ENCODE data around the gene ATP11A. TPM values are rescaled to one million over a fixed set of nuclear protein-coding genes. Genes with fewer than 3 reads are reported as not detected.

Gene ATP11A
- total and polyA plus RNA-seq, 2 experiments from 2014 or later, result 12.3 to 52.6 TPM

GRCh38 chr13:112661291-112661690 lies 28.5 kb upstream of the ATP11A start (continued):
- TF ChIP-seq, protein P1, sequence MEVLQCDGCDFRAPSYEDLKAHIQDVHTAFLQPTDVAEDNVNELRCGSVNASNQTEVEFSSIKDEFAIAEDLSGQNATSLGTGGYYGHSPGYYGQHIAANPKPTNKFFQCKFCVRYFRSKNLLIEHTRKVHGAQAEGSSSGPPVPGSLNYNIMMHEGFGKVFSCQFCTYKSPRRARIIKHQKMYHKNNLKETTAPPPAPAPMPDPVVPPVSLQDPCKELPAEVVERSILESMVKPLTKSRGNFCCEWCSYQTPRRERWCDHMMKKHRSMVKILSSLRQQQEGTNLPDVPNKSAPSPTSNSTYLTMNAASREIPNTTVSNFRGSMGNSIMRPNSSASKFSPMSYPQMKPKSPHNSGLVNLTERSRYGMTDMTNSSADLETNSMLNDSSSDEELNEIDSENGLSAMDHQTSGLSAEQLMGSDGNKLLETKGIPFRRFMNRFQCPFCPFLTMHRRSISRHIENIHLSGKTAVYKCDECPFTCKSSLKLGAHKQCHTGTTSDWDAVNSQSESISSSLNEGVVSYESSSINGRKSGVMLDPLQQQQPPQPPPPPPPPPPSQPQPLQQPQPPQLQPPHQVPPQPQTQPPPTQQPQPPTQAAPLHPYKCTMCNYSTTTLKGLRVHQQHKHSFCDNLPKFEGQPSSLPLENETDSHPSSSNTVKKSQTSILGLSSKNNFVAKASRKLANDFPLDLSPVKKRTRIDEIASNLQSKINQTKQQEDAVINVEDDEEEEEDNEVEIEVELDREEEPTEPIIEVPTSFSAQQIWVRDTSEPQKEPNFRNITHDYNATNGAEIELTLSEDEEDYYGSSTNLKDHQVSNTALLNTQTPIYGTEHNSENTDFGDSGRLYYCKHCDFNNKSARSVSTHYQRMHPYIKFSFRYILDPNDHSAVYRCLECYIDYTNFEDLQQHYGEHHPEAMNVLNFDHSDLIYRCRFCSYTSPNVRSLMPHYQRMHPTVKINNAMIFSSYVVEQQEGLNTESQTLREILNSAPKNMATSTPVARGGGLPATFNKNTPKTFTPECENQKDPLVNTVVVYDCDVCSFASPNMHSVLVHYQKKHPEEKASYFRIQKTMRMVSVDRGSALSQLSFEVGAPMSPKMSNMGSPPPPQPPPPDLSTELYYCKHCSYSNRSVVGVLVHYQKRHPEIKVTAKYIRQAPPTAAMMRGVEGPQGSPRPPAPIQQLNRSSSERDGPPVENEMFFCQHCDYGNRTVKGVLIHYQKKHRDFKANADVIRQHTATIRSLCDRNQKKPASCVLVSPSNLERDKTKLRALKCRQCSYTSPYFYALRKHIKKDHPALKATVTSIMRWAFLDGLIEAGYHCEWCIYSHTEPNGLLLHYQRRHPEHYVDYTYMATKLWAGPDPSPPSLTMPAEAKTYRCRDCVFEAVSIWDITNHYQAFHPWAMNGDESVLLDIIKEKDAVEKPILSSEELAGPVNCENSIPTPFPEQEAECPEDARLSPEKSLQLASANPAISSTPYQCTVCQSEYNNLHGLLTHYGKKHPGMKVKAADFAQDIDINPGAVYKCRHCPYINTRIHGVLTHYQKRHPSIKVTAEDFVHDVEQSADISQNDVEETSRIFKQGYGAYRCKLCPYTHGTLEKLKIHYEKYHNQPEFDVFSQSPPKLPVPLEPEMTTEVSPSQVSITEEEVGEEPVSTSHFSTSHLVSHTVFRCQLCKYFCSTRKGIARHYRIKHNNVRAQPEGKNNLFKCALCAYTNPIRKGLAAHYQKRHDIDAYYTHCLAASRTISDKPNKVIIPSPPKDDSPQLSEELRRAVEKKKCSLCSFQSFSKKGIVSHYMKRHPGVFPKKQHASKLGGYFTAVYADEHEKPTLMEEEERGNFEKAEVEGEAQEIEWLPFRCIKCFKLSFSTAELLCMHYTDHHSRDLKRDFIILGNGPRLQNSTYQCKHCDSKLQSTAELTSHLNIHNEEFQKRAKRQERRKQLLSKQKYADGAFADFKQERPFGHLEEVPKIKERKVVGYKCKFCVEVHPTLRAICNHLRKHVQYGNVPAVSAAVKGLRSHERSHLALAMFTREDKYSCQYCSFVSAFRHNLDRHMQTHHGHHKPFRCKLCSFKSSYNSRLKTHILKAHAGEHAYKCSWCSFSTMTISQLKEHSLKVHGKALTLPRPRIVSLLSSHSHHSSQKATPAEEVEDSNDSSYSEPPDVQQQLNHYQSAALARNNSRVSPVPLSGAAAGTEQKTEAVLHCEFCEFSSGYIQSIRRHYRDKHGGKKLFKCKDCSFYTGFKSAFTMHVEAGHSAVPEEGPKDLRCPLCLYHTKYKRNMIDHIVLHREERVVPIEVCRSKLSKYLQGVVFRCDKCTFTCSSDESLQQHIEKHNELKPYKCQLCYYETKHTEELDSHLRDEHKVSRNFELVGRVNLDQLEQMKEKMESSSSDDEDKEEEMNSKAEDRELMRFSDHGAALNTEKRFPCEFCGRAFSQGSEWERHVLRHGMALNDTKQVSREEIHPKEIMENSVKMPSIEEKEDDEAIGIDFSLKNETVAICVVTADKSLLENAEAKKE (CRISPR knock-in tag; IDR thresholded peaks at IDR 0.05), result no peak
- TF ChIP-seq POLR2AphosphoS5 (IDR thresholded peaks at IDR 0.05; ENCODE audit: low read depth) (no peak), JUNB (IDR thresholded peaks at IDR 0.05; ENCODE audit: unreplicated experiment) (no peak)

- H4K20me1 ChIP-seq (replicated peaks; ENCODE audit: insufficient read depth), result no peaks in the 10 kb centered on the region
- no peaks in the 10 kb centered on the region; the same call in 2 of the 3 replicates for H3K9me3 Mint-ChIP-seq
- H3K79me2 ChIP-seq (replicated peaks; ENCODE audit: insufficient read depth), result no peaks in the 10 kb centered on the region
- no peak overlapping the region for H3K27ac Mint-ChIP-seq
- no peak overlapping the region for H3K4me3 Mint-ChIP-seq
- H3F3A ChIP-seq (replicated peaks; ENCODE audit: low read depth), result no peaks in the 10 kb centered on the region; the same call in 1 of the 2 replicates
- no peaks in the 10 kb centered on the region for H3K36me3 ChIP-seq (ENCODE audit: insufficient read depth)
- H3K27me3 Mint-ChIP-seq (ENCODE audit: insufficient read depth, low read depth, poor library complexity), result peaks cover 8% of the 10 kb centered on the region
- no peaks in the 10 kb centered on the region for H3K27me3 ChIP-seq (ENCODE audit: insufficient read depth)
- no peak overlapping the region for H3K4me3 ChIP-seq
- H3K36me3 Mint-ChIP-seq (ENCODE audit: low read depth), result no peaks in the 10 kb centered on the region
- ATAC-seq (no peak), DNase-seq (ENCODE audit: low spot score) (no peak)
- no peak overlapping the region for H3K27ac ChIP-seq (ENCODE audit: low read depth)
- H3K4me1 Mint-ChIP-seq, result peaks cover 4% of the 10 kb centered on the region; the same call in 2 of the 3 replicates
- H3K4me2 ChIP-seq, result no peak overlapping the region
- H2AFZ ChIP-seq, result no peak overlapping the region
- no peaks in the 10 kb centered on the region for H3K4me1 ChIP-seq (ENCODE audit: insufficient read depth)
- H3K9me2 ChIP-seq (ENCODE audit: insufficient read depth), result no peaks in the 10 kb centered on the region
- TF ChIP-seq POLR2AphosphoS5 (IDR thresholded peaks at IDR 0.05; ENCODE audit: low read depth) (no peak), ZNF331 (CRISPR knock-in tag; IDR thresholded peaks at IDR 0.05; ENCODE audit: low read depth) (no peak), EZH2phosphoT487 (IDR thresholded peaks at IDR 0.05; ENCODE audit: unreplicated experiment) (no peak), STAT1 (IDR thresholded peaks at IDR 0.05; ENCODE audit: unreplicated experiment) (no peak), JUNB (IDR thresholded peaks at IDR 0.05; ENCODE audit: unreplicated experiment) (no peak), EZH2 (IDR thresholded peaks at IDR 0.05; ENCODE audit: low read depth, unreplicated experiment) (no peak), ZNF114 (CRISPR knock-in tag; IDR thresholded peaks at IDR 0.05) (no peak)
- TF ChIP-seq, protein P2, sequence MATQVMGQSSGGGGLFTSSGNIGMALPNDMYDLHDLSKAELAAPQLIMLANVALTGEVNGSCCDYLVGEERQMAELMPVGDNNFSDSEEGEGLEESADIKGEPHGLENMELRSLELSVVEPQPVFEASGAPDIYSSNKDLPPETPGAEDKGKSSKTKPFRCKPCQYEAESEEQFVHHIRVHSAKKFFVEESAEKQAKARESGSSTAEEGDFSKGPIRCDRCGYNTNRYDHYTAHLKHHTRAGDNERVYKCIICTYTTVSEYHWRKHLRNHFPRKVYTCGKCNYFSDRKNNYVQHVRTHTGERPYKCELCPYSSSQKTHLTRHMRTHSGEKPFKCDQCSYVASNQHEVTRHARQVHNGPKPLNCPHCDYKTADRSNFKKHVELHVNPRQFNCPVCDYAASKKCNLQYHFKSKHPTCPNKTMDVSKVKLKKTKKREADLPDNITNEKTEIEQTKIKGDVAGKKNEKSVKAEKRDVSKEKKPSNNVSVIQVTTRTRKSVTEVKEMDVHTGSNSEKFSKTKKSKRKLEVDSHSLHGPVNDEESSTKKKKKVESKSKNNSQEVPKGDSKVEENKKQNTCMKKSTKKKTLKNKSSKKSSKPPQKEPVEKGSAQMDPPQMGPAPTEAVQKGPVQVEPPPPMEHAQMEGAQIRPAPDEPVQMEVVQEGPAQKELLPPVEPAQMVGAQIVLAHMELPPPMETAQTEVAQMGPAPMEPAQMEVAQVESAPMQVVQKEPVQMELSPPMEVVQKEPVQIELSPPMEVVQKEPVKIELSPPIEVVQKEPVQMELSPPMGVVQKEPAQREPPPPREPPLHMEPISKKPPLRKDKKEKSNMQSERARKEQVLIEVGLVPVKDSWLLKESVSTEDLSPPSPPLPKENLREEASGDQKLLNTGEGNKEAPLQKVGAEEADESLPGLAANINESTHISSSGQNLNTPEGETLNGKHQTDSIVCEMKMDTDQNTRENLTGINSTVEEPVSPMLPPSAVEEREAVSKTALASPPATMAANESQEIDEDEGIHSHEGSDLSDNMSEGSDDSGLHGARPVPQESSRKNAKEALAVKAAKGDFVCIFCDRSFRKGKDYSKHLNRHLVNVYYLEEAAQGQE (IDR thresholded peaks at IDR 0.05; ENCODE audit: unreplicated experiment), result no peak
- TF ChIP-seq, protein P3, sequence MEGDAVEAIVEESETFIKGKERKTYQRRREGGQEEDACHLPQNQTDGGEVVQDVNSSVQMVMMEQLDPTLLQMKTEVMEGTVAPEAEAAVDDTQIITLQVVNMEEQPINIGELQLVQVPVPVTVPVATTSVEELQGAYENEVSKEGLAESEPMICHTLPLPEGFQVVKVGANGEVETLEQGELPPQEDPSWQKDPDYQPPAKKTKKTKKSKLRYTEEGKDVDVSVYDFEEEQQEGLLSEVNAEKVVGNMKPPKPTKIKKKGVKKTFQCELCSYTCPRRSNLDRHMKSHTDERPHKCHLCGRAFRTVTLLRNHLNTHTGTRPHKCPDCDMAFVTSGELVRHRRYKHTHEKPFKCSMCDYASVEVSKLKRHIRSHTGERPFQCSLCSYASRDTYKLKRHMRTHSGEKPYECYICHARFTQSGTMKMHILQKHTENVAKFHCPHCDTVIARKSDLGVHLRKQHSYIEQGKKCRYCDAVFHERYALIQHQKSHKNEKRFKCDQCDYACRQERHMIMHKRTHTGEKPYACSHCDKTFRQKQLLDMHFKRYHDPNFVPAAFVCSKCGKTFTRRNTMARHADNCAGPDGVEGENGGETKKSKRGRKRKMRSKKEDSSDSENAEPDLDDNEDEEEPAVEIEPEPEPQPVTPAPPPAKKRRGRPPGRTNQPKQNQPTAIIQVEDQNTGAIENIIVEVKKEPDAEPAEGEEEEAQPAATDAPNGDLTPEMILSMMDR (conservative IDR thresholded peaks at IDR 0.05; ENCODE audit: low read depth in 2 of 2), result no peak
- TF ChIP-seq, protein P4, sequence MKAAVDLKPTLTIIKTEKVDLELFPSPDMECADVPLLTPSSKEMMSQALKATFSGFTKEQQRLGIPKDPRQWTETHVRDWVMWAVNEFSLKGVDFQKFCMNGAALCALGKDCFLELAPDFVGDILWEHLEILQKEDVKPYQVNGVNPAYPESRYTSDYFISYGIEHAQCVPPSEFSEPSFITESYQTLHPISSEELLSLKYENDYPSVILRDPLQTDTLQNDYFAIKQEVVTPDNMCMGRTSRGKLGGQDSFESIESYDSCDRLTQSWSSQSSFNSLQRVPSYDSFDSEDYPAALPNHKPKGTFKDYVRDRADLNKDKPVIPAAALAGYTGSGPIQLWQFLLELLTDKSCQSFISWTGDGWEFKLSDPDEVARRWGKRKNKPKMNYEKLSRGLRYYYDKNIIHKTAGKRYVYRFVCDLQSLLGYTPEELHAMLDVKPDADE (IDR thresholded peaks at IDR 0.05), result no peak
These were observed 25.2 kb upstream of the ATP11A start for GRCh38 chr13:112664501-112665203.

Measured in GM23338 (cell line).